ENCODE results near the gene ALDOC.
"Not testable (repeated sequence)": the region's sequence is repeated elsewhere in the genome, so short reads cannot be mapped to it uniquely, and the experiment has no call there.

ALDOC gene

GRCh38 chr17:28580959-28581358 is 4.3 kb upstream of the ALDOC start:
- DNase-seq, result no peak

GRCh38 chr17:28579526-28579925 is 2.8 kb upstream of the ALDOC start:
- no peak for DNase-seq

- DNase-seq, result no peak
Measured at GRCh38 chr17:28578246-28579195, 1.8 kb upstream of the ALDOC start.

- no peak for DNase-seq
Measured at GRCh38 chr17:28577466-28577824, 750 bp upstream of the ALDOC start.

- DNase-seq, result not testable (repeated sequence)
Measured at GRCh38 chr17:28576016-28576415, 679 bp downstream of the ALDOC start.

GRCh38 chr17:28575126-28575795 is 1.4 kb downstream of the ALDOC start:
- DNase-seq, result no peak

- DNase-seq, result no peak
Measured at GRCh38 chr17:28574526-28574925, 2.2 kb downstream of the ALDOC start.

- no peak for DNase-seq
Measured at GRCh38 chr17:28573966-28574480, 2.7 kb downstream of the ALDOC start.

GRCh38 chr17:28573521-28573920 is 3.2 kb downstream of the ALDOC start:
- no peak for DNase-seq

- DNase-seq, result no peak
Measured at GRCh38 chr17:28573040-28573380, 3.7 kb downstream of the ALDOC start.

- DNase-seq, result no peak
Measured at GRCh38 chr17:28572259-28573039, 4.2 kb downstream of the ALDOC start.

- DNase-seq, result peak; percentile 82
Measured at GRCh38 chr17:28571361-28572122, 5.2 kb downstream of the ALDOC start, which contains the start of gene PIGS. PIGS (minus strand) TSS chr17:28571524; CDS start chr17:28571496, 28 bp downstream.

GRCh38 chr17:28570716-28571360 is 5.9 kb downstream of the ALDOC start:
- peak; percentile 46 for DNase-seq

GRCh38 chr17:28569446-28569845 is 7.2 kb downstream of the ALDOC start:
- DNase-seq, result no peak

GRCh38 chr17:28567604-28568003 is 9.1 kb downstream of the ALDOC start:
- DNase-seq, result no peak

- DNase-seq, result no peak
Measured at GRCh38 chr17:28563475-28563874, 13.2 kb downstream of the ALDOC start.

GRCh38 chr17:28555022-28555421 is 21.7 kb downstream of the ALDOC start:
- no peak for DNase-seq

GRCh38 chr17:28554565-28554964 is 22.1 kb downstream of the ALDOC start:
- DNase-seq, result no peak

GRCh38 chr17:28553000-28553505 is 23.6 kb downstream of the ALDOC start:
- DNase-seq, result no peak

- DNase-seq, result peak; percentile 65
Measured at GRCh38 chr17:28552176-28552999, 24.3 kb downstream of the ALDOC start, which contains the start of gene UNC119. UNC119 (minus strand) TSS chr17:28552624; CDS start chr17:28552557, 67 bp downstream.

All from NCI-H510A treated with DMSO at 0.1 percent for 48 hours (cell line).